Erythroblast (primary cell): ENCODE data around the gene MARCHF2.

Experiments used
- GATA1 ChIP-seq: IDR thresholded peaks from 2 replicates; pipeline ENCODE4 v1.6.1; 2011; ENCODE audit warnings: low read depth, mild to moderate bottlenecking, control low read depth, low read length, moderate library complexity
- POLR2A ChIP-seq: IDR thresholded peaks from 2 replicates; pipeline ENCODE4 v1.6.1; 2011; ENCODE audit warnings: mild to moderate bottlenecking, low read length

GRCh38 chr19:8482696-8483095 is 69.6 kb downstream of the MARCHF2 start:
- TF ChIP-seq POLR2A (no peak), GATA1 (no peak)
